ENCODE results near the gene ZNF783.
"Not testable (repeated sequence)": the region's sequence is repeated elsewhere in the genome, so short reads cannot be mapped to it uniquely, and the experiment has no call there.

ZNF783 gene

GRCh38 chr7:149241696-149242095 lies 20.3 kb upstream of the ZNF783 start:
- no peak for DNase-seq

- DNase-seq, result no peak
Measured at GRCh38 chr7:149245244-149245643, 16.8 kb upstream of the ZNF783 start.

- no peak for DNase-seq
Measured at GRCh38 chr7:149245744-149246143, 16.3 kb upstream of the ZNF783 start.

- no peak for DNase-seq
Measured at GRCh38 chr7:149248777-149249176, 13.2 kb upstream of the ZNF783 start.

GRCh38 chr7:149250151-149250550 lies 11.8 kb upstream of the ZNF783 start:
- not testable (repeated sequence) for DNase-seq

- not testable (repeated sequence) for DNase-seq
Measured at GRCh38 chr7:149251518-149251917, 10.5 kb upstream of the ZNF783 start.

GRCh38 chr7:149252378-149252777 lies 9.6 kb upstream of the ZNF783 start:
- no peak for DNase-seq

- no peak for DNase-seq
Measured at GRCh38 chr7:149253665-149254064, 8.3 kb upstream of the ZNF783 start.

GRCh38 chr7:149254181-149254858 lies 7.7 kb upstream of the ZNF783 start:
- DNase-seq, result no peak

- peak; percentile 62 for DNase-seq
Measured at GRCh38 chr7:149255174-149255573, 6.8 kb upstream of the ZNF783 start.

GRCh38 chr7:149256568-149256967 lies 5.4 kb upstream of the ZNF783 start:
- DNase-seq, result no peak

GRCh38 chr7:149257146-149257545 lies 4.8 kb upstream of the ZNF783 start:
- DNase-seq, result no peak

- peak; percentile 14 for DNase-seq
Measured at GRCh38 chr7:149261316-149261828, 624 bp upstream of the ZNF783 start.

GRCh38 chr7:149266451-149266850 lies 4.5 kb downstream of the ZNF783 start:
- no peak for DNase-seq

GRCh38 chr7:149267733-149268132 lies 5.7 kb downstream of the ZNF783 start:
- no peak for DNase-seq

- not testable (repeated sequence) for DNase-seq
Measured at GRCh38 chr7:149274424-149274823, 12.4 kb downstream of the ZNF783 start.

GRCh38 chr7:149277871-149278270 lies 15.9 kb downstream of the ZNF783 start:
- no peak for DNase-seq

GRCh38 chr7:149278396-149278795 lies 16.4 kb downstream of the ZNF783 start:
- DNase-seq, result no peak

GRCh38 chr7:149279111-149279743 lies 17.2 kb downstream of the ZNF783 start:
- no peak for DNase-seq

- DNase-seq, result no peak
Measured at GRCh38 chr7:149280151-149280550, 18.2 kb downstream of the ZNF783 start.

- no peak for DNase-seq
Measured at GRCh38 chr7:149280661-149281507, 18.9 kb downstream of the ZNF783 start.

- no peak for DNase-seq
Measured at GRCh38 chr7:149281508-149282330, 19.7 kb downstream of the ZNF783 start.

GRCh38 chr7:149282331-149282655 lies 20.3 kb downstream of the ZNF783 start:
- DNase-seq, result no peak

Measured in NCI-H2171 treated with DMSO at 0.1 percent for 48 hours (cell line).